HG02852 (cell line): ENCODE measurements around the gene RPTN.

Source experiments
- ATAC-seq: cut with Tn5 transposase; IDR thresholded peaks from one replicate; pipeline ENCODE4 v1.9.1; 2021; ENCODE audit warnings: mild to moderate bottlenecking, moderate library complexity; ENCODE audit not compliant: unreplicated experiment

The RPTN gene

DNA sequence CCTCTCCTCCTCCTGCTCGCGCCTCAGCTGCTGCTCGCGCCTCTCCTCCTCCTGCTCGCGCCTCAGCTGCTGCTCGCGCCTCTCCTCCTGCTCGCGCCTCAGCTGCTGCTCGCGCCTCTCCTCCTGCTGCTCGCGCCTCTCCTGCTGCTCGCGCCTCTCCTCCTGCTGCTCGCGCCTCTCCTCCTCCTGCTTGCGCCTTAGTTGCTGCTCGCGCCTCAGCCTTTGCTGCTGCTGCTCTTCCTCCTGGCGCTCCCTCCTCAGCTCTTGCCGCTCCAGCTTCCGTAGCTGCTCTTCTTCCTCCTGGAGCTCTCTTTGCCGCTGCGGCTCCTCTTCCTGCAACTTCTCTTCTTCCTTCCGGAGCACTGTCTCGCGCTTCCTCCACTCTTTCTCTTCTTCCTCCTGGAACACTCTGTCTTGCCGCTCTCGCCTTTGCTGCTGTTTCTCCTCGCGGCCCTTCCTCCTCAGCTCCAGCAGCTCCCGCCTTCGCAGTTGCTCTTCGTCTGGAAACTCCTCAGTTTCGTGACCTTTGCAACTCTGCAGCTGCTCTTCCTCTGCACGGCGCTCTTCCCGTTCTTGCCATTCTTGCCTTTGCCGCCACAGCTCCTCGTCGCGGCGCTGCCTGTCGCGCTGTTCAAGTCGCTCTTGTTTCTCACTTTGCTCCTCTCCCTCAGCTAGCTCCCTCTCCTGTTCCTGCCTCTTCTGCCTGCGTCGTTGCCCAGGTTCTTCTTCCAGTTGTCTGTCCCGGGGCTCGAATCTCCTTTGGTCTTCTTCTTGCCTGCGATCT lies 46.7 kb downstream of the RPTN start:
- ATAC-seq = no peak

DNA sequence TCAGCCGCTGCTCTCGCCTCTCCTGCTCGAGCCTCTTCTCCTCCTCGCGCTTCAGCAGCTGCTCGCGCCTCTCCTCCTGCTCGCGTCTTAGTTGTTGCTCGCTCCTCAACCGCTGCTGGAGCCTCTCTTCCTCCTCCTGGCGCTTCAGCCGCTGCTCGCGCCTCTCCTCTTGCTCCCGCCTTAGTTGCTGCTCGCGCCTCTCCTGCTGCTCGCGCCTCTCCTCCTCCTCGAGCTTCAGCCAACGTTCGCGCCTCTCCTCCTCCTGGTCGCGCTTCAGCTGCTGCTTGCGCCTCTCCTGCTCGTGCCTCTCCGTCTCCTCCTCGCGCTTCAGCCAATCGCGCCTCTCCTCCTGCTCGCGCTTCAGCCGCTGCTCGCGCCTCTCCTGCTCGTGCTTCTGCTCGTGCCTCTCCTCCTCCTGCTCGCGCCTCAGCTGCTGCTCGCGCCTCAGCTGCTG lies 47.5 kb downstream of the RPTN start:
- ATAC-seq = no peak

DNA sequence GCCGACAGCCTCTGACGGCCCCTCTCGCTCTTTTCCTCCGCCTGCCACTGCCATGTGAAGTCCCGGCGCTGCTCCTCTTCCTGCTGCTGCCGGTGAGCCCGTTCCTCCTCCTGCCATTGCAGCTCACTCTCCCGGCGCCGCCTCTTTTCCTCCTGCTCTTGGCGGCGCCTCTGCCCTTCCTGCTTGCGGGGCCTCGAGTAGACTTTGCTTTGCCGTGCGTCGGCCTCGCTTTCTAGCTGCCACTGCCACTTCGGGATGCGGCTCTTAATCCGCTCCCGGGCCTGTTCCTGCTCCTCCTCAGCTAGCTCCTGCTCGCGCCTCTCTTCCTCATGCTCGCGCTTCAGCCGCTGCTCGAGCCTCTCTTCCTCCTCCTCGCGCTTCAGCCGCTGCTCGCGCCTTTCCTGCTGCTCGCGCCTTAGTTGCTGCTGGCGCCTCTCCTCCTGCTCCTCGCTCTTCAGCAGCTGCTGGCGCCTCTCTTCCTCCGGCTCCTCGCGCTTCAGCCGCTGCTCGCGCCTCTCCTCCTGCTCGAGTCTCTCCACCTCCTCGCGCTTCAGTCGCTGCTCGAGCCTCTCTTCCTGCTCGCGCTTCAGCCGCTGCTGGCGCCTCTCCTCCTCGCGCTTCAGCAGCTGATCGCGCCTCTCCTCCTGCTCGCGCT lies 48.0 kb downstream of the RPTN start:
- no peak for ATAC-seq

DNA sequence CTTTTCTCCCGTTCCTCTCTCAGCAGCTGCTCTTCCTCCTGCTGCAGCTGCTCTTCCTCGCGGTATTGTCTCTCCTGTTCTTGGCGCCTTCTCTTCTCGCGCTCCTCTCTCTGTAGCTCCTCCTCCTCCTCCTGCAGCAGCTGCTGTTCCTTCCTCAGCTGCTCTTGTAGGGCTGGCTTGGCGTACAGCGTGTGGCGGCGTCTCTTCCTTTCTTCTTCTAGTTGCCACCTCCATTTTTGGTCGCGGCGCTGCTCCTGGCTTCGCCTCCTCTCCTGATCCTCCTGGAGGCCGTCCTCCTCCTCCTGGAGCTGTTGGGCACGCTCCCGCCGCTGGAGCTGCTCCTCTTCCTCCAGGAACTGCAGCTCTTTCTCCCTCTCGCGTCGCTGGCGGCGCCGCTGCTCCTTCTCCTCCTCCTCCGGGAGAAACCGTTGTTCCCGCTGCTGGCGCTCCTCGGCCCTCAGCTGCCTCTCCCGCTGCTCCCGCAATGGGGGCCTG lies 48.6 kb downstream of the RPTN start:
- ATAC-seq = no peak

DNA sequence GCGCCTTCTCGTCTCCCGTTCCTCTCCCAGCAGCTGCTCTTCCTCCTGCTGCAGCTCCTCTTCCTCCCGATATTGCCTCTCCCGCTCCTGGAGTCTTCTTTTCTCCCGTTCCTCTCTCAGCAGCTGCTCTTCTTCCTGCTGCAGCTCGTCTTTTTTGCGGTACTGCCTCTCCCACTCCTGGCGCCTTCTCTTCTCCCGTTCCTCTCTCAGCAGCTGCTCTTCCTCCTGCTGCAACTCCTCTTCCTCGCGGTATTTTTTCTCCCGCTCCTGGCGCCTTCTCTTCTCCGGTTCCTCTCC lies 49.1 kb downstream of the RPTN start:
- ATAC-seq = no peak

DNA sequence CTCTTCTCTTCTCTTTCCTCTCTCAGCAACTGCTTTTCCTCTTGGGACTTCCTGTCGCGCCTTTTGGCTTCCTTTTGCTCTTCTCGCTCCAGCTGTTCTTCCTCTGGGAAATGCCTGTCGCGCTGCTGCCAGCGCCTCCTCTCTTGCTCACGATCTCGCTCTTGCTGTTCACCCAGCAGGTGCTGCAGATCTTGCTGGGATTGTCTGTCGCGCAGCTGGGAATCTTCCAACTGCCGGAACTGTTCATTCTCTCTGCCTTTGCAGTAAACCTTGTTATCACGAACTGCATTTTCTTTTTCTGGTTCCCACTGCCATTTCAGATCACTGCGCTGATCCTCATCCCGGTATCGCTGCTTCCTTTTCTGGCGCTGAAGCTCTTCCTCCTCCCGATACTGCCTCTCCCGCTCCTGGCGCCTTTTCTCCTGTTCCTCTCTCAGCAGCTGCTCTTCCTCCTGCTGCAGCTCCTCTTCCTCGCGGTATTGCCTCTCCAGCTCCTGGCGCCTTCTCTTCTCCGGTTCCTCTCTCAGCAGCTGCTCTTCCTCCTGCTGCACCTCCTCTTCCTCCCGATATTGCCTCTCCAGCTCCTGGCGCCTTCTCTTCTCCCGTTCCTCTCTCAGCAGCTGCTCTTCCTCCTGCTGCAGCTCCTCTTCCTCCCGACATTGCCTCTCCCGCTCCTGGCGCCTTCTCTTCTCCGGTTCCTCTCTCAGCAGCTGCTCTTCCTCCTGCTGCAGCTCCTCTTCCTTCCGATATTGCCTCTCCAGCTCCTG lies 49.6 kb downstream of the RPTN start:
- no peak for ATAC-seq

DNA sequence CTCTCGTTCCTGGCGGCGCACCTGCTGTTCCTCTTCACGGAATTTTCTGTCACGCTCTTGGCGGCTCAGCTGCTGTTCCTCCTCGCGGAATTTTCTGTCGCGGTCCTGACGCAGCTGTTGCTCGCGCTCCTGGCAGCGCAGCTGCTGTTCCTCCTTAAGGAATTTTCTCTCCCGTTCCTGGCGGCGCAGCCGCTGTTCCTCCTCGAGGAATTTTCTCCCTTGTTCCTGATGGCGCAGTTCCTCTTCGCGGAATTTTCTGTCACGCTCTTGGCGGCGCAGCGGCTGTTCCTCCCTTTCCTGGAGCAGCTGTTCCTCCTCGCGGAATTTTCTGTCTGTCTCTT lies 50.2 kb downstream of the RPTN start:
- no peak for ATAC-seq

DNA sequence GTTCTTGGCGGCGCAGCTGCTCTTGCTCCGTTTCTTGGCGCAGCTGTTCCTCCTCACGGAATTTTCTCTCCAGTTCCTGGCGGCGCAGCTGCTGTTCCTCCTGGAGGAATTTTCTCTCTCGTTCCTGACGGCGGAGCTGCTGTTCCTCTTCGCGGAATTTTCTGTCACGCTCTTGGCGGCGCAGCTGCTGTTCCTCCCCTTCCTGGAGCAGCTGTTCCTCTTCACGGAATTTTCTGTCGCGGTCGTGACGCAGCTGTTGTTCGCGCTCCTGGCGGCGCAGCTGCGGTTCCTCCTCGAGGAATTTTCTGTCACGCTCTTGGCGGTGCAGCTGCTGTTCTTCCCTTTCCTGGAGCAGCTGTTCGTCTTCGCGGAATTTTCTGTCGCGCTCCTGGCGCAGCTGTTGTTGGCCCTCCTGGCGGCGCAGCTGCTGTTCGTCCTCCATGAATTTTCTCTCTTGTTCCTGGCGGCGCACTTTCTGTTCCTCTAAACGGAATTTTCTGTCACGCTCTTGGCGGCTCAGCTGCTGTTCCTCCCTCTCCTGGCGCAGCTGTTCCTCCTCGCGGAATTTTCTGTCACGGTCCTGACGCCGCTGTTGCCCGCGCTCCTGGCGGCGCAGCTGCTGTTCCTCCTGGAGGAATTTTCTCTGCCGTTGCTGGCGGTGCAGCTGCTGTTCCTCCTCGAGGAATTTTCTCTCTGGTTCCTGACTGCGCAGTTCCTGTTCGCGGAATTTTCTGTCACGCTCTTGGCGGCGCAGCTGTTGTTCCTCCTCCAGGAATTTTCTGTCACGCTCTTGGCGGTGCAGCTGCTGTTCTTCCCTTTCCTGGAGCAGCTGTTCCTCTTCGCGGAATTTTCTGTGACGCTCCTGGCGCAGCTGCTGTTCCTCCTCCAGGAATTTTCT lies 50.8 kb downstream of the RPTN start:
- ATAC-seq = no peak

DNA sequence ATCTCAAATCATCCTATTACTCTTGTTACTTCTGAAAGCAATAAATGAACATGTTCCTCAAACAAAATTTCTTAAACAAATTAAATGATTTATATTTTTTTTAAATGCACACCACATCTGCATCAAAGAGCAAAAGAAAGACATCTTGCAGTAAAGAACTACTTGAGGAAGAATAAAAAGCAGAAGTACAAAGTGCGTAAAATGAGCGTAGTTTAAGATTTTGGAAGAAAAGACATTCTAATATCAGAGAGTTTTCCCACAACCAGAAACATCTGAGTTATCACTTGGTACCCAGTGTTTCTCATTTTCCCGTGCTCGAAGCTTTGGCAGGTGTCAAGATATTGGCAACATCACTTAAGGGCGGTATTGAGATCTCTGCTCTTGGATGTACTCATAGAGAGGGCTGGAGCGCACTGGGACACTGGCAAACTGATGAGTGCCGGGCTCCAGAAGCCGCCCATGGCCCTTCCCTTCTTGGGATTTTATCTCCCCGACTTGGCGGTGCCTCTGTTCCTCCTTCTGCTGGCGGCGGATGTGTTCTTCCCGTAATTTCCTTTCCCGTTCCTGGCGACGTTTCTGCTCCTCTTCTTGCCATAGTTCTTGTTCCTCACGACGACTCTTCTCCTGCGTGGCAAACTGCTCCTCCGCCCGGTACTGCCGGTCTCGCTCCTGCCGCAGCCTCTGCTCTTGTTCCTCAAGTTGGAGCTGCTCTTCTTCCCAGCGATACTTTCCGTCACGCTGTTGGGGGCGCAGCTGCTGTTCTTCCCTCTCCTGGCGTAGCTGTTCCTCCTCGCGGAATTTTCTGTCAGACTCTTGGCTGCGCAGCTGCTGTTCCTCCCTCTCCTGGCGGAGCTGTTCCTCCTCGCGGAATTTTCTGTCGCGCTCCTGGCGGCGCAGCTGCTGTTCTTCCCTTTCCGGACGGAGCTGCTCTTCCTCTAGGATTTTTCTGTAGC lies 51.7 kb downstream of the RPTN start:
- ATAC-seq = no peak

DNA sequence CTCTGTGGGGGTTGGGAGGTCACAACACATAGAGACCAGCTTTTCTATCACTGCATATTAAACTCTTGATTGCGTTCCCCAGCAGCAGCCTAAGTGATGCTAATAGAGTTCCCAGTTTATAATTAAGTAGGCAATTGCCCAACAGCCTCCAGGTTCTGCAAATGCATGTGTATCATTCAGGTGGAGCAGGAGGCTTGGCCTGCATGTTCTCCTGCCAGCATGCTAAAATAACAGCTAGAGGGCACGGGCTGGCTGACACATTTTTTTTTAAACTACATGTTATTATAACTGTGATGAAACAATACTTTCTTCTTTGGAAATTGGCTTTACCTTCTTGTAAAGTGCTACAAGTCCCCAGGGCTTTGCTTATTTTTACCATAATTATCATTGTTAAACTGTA lies 54.2 kb downstream of the RPTN start:
- no peak for ATAC-seq
